IMR-90 (cell line): ENCODE measurements around the gene ARHGEF6. TPM values are rescaled to one million over a fixed set of nuclear protein-coding genes. Genes with fewer than 3 reads are reported as not detected.
"Not testable (repeated sequence)": the region's sequence is repeated elsewhere in the genome, so short reads cannot be mapped to it uniquely, and the experiment has no call there.

Source experiments
- ATAC-seq: fragments of 200-7000 bp; cut with Tn5 transposase; 2 replicates; pipeline ENCODE4 v1.9.1; 2020; ENCODE audit warnings: low read depth, mild to moderate bottlenecking, moderate library complexity
- BruUV-seq: library from RNA; stranded (reverse); fragments of 400-500 nt; replicated peaks from 2 replicates; lab custom pipeline; 2021; lab: Mats Ljungman, UMichigan
- CTCF ChIA-PET: fragments of 300-600 bp; formaldehyde crosslinking; extraction: SDS; loops from one replicate; lab custom pipeline; 2021; ENCODE audit warnings: antibody characterized with exemption; lab: Yijun Ruan, JAX
- POLR2A ChIA-PET: fragments of 300-600 bp; sonication (Branson Sonifier 250); formaldehyde crosslinking; loops from one replicate; lab custom pipeline; 2022; ENCODE audit warnings: antibody characterized with exemption; ENCODE audit not compliant: unreplicated experiment; lab: Charles Lee
- DNase-seq: peaks from one replicate; pipeline ENCODE4 v3.0.0; 2013
- H2AFZ ChIP-seq: replicated peaks from 2 replicates; pipeline ENCODE3; 2013; ENCODE audit warnings: low read length, mild to moderate bottlenecking; ENCODE audit not compliant: poor library complexity
- H2AK5ac ChIP-seq: 2 replicates; pipeline ENCODE4 v1.6.1; 2013; ENCODE audit warnings: low read depth, low read length, inconsistent platforms
- H2AK9ac ChIP-seq: replicated peaks from 2 replicates; pipeline ENCODE3; 2013; ENCODE audit warnings: mild to moderate bottlenecking, low read depth, low read length, moderate library complexity; ENCODE audit not compliant: poor library complexity
- H2BK120ac ChIP-seq: 2 replicates; pipeline ENCODE4 v1.6.1; 2013; ENCODE audit warnings: low read depth, low read length, inconsistent platforms
- H2BK15ac ChIP-seq: 3 replicates; pipeline ENCODE4 v1.6.1; 2013; ENCODE audit warnings: low read depth, low read length, inconsistent platforms
- H2BK20ac ChIP-seq: 2 replicates; pipeline ENCODE4 v1.6.1; 2013; ENCODE audit warnings: low read depth, mild to moderate bottlenecking, inconsistent platforms, low read length, moderate library complexity
- H2BK5ac ChIP-seq: 2 replicates; pipeline ENCODE4 v1.6.1; 2013; ENCODE audit warnings: mild to moderate bottlenecking, low read depth, low read length, inconsistent platforms; ENCODE audit not compliant: poor library complexity, severe bottlenecking
- H3K14ac ChIP-seq: replicated peaks from 2 replicates; pipeline ENCODE4 v1.6.1; 2013; ENCODE audit warnings: low read depth, low read length, inconsistent platforms
- H3K18ac ChIP-seq: 2 replicates; pipeline ENCODE4 v1.6.1; 2013; ENCODE audit warnings: low read depth, low read length, control low read depth
- H3K23ac ChIP-seq: 2 replicates; pipeline ENCODE4 v1.6.1; 2013; ENCODE audit warnings: low read depth, low read length, inconsistent platforms
- H3K27ac ChIP-seq: 2 replicates; pipeline ENCODE4 v1.5.1; 2013; ENCODE audit warnings: mild to moderate bottlenecking, control low read depth, low read length; ENCODE audit not compliant: insufficient read depth
- H3K27me3 ChIP-seq: 2 replicates; pipeline ENCODE4 v1.6.1; 2013; ENCODE audit warnings: low read length; ENCODE audit not compliant: control insufficient read depth, insufficient read depth
- H3K36me3 ChIP-seq: 2 replicates; pipeline ENCODE4 v1.6.1; 2013; ENCODE audit warnings: low read length, mixed read lengths; ENCODE audit not compliant: control insufficient read depth, insufficient read depth
- H3K4ac ChIP-seq: 2 replicates; pipeline ENCODE4 v1.6.1; 2013; ENCODE audit warnings: low read depth, low read length, inconsistent platforms
- H3K4me1 ChIP-seq: 2 replicates; pipeline ENCODE4 v1.6.1; 2013; ENCODE audit warnings: low read length, mixed read lengths; ENCODE audit not compliant: control insufficient read depth, insufficient read depth
- H3K4me2 ChIP-seq: 2 replicates; pipeline ENCODE4 v1.6.1; 2013; ENCODE audit warnings: low read depth, mild to moderate bottlenecking, control low read depth, low read length, moderate library complexity
- H3K4me3 ChIP-seq: 2 replicates; pipeline ENCODE4 v1.5.1; 2013; ENCODE audit warnings: low read depth, mild to moderate bottlenecking, control low read depth, low read length, moderate library complexity; ENCODE audit not compliant: insufficient read depth
- H3K56ac ChIP-seq: 2 replicates; pipeline ENCODE4 v1.6.1; 2013; ENCODE audit warnings: low read length, inconsistent platforms; ENCODE audit not compliant: insufficient read depth; ENCODE audit errors: extremely low read depth
- H3K79me1 ChIP-seq, 2 experiments: 2 replicates each; pipeline ENCODE4 v1.6.1; 2013; ENCODE audit warnings: low read length in 2 of 2, inconsistent platforms in 1 of 2, low read depth in 1 of 2
- H3K9ac ChIP-seq: 2 replicates; pipeline ENCODE4 v1.6.1; 2013; ENCODE audit warnings: low read depth, low read length, control low read depth
- H3K9me1 ChIP-seq: 2 replicates; pipeline ENCODE4 v1.6.1; 2013; ENCODE audit warnings: low read length, inconsistent platforms; ENCODE audit not compliant: insufficient read depth
- H3K9me3 ChIP-seq: 2 replicates; pipeline ENCODE4 v1.6.1; 2013; ENCODE audit warnings: low read length; ENCODE audit not compliant: control insufficient read depth, insufficient read depth
- H4K20me1 ChIP-seq: 2 replicates; pipeline ENCODE4 v1.6.1; 2013; ENCODE audit warnings: low read length, inconsistent platforms; ENCODE audit not compliant: insufficient read depth
- H4K5ac ChIP-seq: 2 replicates; pipeline ENCODE4 v1.6.1; 2013; ENCODE audit warnings: mild to moderate bottlenecking, low read depth, low read length, control low read depth
- H4K8ac ChIP-seq, 2 experiments: 2 replicates each; pipeline ENCODE4 v1.6.1; 2013; ENCODE audit warnings: low read depth in 2 of 2, low read length in 2 of 2, control low read depth in 1 of 2, inconsistent platforms in 1 of 2
- H4K91ac ChIP-seq: 2 replicates; pipeline ENCODE4 v1.6.1; 2013; ENCODE audit warnings: low read depth, low read length, inconsistent platforms; ENCODE audit not compliant: insufficient read depth
- WGBS, 2 experiments: methylation state at CpG; one replicate each; pipeline versions ENCODE4 v1.1.5 to v1.1.7; 2013; ENCODE audit warnings: missing lambda C conversion rate in 2 of 2; ENCODE audit not compliant: insufficient read length in 1 of 2; ENCODE audit errors: extremely low coverage in 2 of 2; 5-methylcytosine and 5-hydroxymethylcytosine counted together
- dilution Hi-C: fragments of 300-500 bp; cut with HindIII; formaldehyde crosslinking; loops from one replicate; pipeline ENCODE4 v1.14.3; 2018; ENCODE audit warnings: low sequenced_read_pairs; ENCODE audit not compliant: unreplicated experiment
- in situ Hi-C: fragments of 300-500 bp; cut with MboI; formaldehyde crosslinking; loops from 3 replicates; pipeline ENCODE4 v1.14.3; 2019; ENCODE audit warnings: low sequenced_read_pairs, inconsistent platforms, mixed read lengths
- intact Hi-C: fragments of 100-400 bp; cut with micrococcal nuclease; formaldehyde crosslinking; loops from 2 replicates; pipeline ENCODE4 v1.10.0; 2022
- polyA plus RNA-seq, 3 experiments: library from polyadenylated mRNA; depleted of rRNA; stranded (reverse); fragments of >200 nt; gene quantifications; 2 replicates each; pipeline ENCODE4 v1.2.3, GENCODE V29; 2012; ENCODE audit warnings: low replicate concordance in 1 of 3
- total RNA-seq: library from RNA; depleted of rRNA; stranded (reverse); fragments of >200 nt; gene quantifications from 2 replicates; pipeline ENCODE4 v1.2.3, GENCODE V29; 2012

Gene ARHGEF6
- total and polyA plus RNA-seq, 2 of the 4 experiments (the other 2 are of a cell fraction), result 2.1 to 2.7 TPM

DNA sequence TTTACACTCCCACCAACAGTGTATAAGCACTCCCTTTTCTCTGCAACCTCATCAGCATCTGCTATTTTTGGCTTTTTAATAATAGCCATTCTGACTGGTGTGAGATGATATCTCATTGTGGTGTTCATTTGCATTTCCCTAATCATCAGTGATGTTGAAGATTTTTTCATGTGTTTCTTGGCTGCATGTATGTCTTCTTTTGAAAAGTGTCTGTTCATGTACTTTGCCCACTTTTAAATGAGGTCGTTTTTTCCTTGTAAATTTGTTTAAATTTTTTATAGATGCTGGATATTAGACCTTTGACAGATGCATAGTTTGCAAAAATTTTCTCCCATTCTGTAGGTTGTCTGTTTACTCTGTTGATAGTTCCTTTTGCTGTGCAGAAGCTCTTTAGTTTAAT lies 14.4 kb upstream of the ARHGEF6 start:
- ATAC-seq, dilution Hi-C loops, H2BK15ac ChIP-seq, DNase-seq, H3K23ac ChIP-seq, CTCF ChIA-PET, H2AK9ac ChIP-seq, H3K4me2 ChIP-seq, H3K14ac ChIP-seq, H3K27ac ChIP-seq, POLR2A ChIA-PET, H3K9me1 ChIP-seq, H3K9ac ChIP-seq, H2AFZ ChIP-seq, H3K36me3 ChIP-seq, H4K20me1 ChIP-seq, H3K9me3 ChIP-seq, intact Hi-C loops, H4K8ac ChIP-seq, H2BK120ac ChIP-seq, H4K5ac ChIP-seq, H3K4ac ChIP-seq, H3K79me1 ChIP-seq, H2AK5ac ChIP-seq, H3K18ac ChIP-seq, H3K27me3 ChIP-seq, BruUV-seq, H3K4me1 ChIP-seq, in situ Hi-C loops, H2BK20ac ChIP-seq, H3K56ac ChIP-seq, H4K91ac ChIP-seq, H2BK5ac ChIP-seq, H3K4me3 ChIP-seq: not testable (repeated sequence)
- no CpG with 5 or more reads among the region's 1 CpG for WGBS, 2 experiments

DNA sequence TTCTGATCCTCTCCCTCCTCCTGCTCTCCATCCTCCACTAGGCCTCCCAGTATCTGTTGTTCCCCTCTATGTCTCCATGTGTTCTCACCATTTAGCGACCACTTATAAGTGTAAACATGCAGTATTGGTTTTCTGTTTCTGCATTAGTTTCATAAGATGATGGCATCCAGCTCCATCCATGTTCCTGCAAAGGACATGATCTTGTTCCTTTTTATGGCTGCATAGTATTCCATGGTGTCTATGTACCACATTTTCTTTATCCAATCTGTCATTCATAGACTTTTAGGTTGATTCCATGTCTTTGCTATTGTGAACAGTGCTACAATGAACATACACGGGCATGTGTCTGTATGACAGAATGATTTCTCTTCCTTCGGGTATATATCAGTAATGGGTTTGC lies 13.9 kb upstream of the ARHGEF6 start:
- H4K8ac ChIP-seq, dilution Hi-C loops, H3K9ac ChIP-seq, H2BK120ac ChIP-seq, DNase-seq, H4K5ac ChIP-seq, in situ Hi-C loops, H3K4ac ChIP-seq, intact Hi-C loops, CTCF ChIA-PET, H3K27ac ChIP-seq, H3K79me1 ChIP-seq, H3K4me3 ChIP-seq, H3K36me3 ChIP-seq, H3K9me1 ChIP-seq, POLR2A ChIA-PET, H3K23ac ChIP-seq, H4K91ac ChIP-seq, H2AFZ ChIP-seq, H3K4me2 ChIP-seq, H2AK9ac ChIP-seq, H2BK20ac ChIP-seq, H3K18ac ChIP-seq, H2AK5ac ChIP-seq, H3K4me1 ChIP-seq, H4K20me1 ChIP-seq, BruUV-seq, H3K9me3 ChIP-seq, H3K27me3 ChIP-seq, H2BK15ac ChIP-seq, ATAC-seq, H3K56ac ChIP-seq, H3K14ac ChIP-seq, H2BK5ac ChIP-seq: not testable (repeated sequence)
- no CpG with 5 or more reads among the region's 3 CpGs for WGBS, 2 experiments
